ENCODE measurements around the gene VAX1. TPM values are rescaled to one million over a fixed set of nuclear protein-coding genes. Genes with fewer than 3 reads are reported as not detected.
"Not testable (repeated sequence)": the region's sequence is repeated elsewhere in the genome, so short reads cannot be mapped to it uniquely, and the experiment has no call there.

VAX1 gene
- total RNA-seq, 1 donor from 2014 or later = not detected

DNA sequence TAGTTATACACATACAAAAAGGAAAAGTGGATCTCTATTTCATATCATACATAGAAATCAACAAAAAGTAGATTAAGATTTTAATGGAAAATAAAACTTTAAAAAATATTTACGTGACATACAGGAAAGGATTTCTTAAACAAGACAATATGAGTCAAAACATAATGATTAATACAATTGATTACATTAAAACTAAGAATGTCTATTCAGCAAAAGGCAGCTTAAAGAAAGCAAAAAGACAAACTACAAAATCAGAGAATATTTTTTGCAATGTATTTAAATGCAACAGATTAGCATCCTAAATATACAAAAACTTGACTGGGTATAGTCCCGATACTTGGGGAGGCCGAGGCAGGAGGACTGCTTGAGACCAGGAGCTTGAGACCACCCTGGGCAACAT is 50.5 kb downstream of the VAX1 start:
- no peak overlapping the region for H3K27ac Mint-ChIP-seq
- no peak overlapping the region for H3K4me3 Mint-ChIP-seq
- H3K36me3 Mint-ChIP-seq = no peaks in the 10 kb centered on the region
- H3K9me3 Mint-ChIP-seq = peaks cover 7% of the 10 kb centered on the region
- no peaks in the 10 kb centered on the region for H3K4me1 Mint-ChIP-seq
- DNase-seq (ENCODE audit: low spot score in 2 of 2, unreplicated experiment in 2 of 2) = no peak
- H3K27me3 Mint-ChIP-seq (ENCODE audit: low read depth) = peaks cover 44% of the 10 kb centered on the region
- TF ChIP-seq, protein P1, sequence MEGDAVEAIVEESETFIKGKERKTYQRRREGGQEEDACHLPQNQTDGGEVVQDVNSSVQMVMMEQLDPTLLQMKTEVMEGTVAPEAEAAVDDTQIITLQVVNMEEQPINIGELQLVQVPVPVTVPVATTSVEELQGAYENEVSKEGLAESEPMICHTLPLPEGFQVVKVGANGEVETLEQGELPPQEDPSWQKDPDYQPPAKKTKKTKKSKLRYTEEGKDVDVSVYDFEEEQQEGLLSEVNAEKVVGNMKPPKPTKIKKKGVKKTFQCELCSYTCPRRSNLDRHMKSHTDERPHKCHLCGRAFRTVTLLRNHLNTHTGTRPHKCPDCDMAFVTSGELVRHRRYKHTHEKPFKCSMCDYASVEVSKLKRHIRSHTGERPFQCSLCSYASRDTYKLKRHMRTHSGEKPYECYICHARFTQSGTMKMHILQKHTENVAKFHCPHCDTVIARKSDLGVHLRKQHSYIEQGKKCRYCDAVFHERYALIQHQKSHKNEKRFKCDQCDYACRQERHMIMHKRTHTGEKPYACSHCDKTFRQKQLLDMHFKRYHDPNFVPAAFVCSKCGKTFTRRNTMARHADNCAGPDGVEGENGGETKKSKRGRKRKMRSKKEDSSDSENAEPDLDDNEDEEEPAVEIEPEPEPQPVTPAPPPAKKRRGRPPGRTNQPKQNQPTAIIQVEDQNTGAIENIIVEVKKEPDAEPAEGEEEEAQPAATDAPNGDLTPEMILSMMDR (IDR thresholded peaks at IDR 0.05; ENCODE audit: unreplicated experiment) = no peak

DNA sequence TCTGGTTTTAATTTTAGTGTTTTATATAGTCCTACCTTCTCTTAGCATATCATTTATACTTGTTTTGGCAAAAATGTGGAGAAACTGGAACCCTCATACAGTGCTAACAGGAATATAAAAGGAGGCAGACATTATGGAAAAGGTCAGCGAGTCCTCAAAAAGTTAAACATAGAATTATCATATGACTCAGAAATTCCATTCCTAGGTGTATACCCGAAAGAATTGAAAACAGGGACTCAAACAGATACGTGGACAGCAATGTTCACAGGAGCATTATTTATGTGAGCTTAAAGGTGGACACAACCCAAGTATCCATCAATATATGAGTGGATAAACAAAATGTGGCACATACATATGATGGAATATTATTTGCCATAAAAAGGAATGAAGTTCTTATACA is 51.5 kb downstream of the VAX1 start:
- peaks cover 35% of the 10 kb centered on the region for H3K27me3 Mint-ChIP-seq (ENCODE audit: low read depth)
- H3K4me3 Mint-ChIP-seq = no peak overlapping the region
- no peaks in the 10 kb centered on the region for H3K36me3 Mint-ChIP-seq
- no peak for DNase-seq (ENCODE audit: low spot score in 2 of 2, unreplicated experiment in 2 of 2)
- TF ChIP-seq, protein P1 (IDR thresholded peaks at IDR 0.05; ENCODE audit: unreplicated experiment) = no peak
- H3K9me3 Mint-ChIP-seq = peaks cover 7% of the 10 kb centered on the region
- no peak overlapping the region for H3K27ac Mint-ChIP-seq
- no peaks in the 10 kb centered on the region for H3K4me1 Mint-ChIP-seq

DNA sequence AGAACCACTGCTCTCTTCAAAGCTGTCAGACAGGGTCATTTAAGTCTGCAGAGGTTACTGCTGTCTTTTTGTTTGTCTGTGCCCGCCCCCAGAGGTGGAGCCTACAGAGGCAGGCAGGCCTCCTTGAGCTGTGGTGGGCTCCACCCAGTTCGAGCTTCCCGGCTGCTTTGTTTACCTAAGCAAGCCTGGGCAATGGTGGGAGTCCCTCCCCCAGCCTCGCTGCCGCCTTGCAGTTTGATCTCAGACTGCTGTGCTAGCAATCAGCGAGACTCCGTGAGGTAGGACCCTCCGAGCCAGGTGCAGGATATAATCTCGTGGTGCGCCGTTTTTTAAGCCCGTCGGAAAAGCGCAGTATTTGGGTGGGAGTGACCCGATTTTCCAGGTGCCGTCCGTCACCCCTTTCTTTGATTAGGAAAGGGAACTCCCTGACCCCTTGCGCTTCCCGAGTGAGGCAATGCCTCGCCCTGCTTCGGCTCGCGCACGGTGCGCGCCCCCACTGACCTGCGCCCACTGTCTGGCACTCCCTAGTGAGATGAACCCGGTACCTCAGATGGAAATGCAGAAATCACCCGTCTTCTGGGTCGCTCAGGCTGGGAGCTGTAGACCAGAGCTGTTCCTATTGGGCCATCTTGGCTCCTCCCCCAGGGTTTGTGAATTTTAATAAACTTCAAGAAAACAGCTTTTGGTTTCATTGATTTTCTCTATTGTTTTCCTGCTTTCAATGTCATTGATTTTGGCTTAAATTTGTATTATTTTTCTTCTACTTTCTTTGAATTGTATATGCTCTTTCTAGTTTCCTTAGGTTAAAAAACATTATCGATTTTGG is 53.4 kb downstream of the VAX1 start:
- not testable (repeated sequence) for H3K9me3 Mint-ChIP-seq; H3K27ac Mint-ChIP-seq; DNase-seq (ENCODE audit: low spot score in 2 of 2, unreplicated experiment in 2 of 2); H3K4me1 Mint-ChIP-seq; H3K36me3 Mint-ChIP-seq; H3K4me3 Mint-ChIP-seq
- peaks cover 25% of the 10 kb centered on the region for H3K27me3 Mint-ChIP-seq (ENCODE audit: low read depth)

Small RNA genes lying within 50 kb of the gene (microRNA-seq; reads per million reads assigned to microRNA genes)
- not detected for gene MIR3663

Other genes starting within 250 kb of the VAX1 start
- gene SHTN1, start 133.1 kb downstream of the VAX1 start, total RNA-seq = 38.6 to 41.2 TPM (median 38.7 TPM) in 3 replicates
- gene KCNK18, start 59.2 kb upstream of the VAX1 start, total RNA-seq = not detected in 3 replicates
- 0.07 to 0.13 TPM (median 0.09 TPM) in 3 replicates for gene SLC18A2, start 102.8 kb upstream of the VAX1 start, total RNA-seq
- 26.3 to 29.2 TPM (median 27.3 TPM) in 3 replicates for gene PDZD8, start 237.2 kb upstream of the VAX1 start, total RNA-seq

All from mesothelial cell of epicardium (in vitro differentiated cells).